Lower leg skin (tissue), 4 donors: ENCODE results near the gene HS6ST3. TPM values are rescaled to one million over a fixed set of nuclear protein-coding genes. Genes with fewer than 3 reads are reported as not detected.

Experiments
- DNase-seq, 2 donors: peaks; one replicate each; pipeline ENCODE4 v3.0.0-alpha.2; 2019; ENCODE audit warnings: low spot score in 2 of 2
- H3K4me3 ChIP-seq: fragments of 200-600 bp; sonication (generic); 2 replicates; pipeline ENCODE4 v1.5.1; 2017; ENCODE audit warnings: mild to moderate bottlenecking, low read depth; ENCODE audit not compliant: poor library complexity, severe bottlenecking
- CTCF ChIP-seq, 3 donors: fragments of 450-650 bp; IDR thresholded peaks; one replicate each; pipeline ENCODE4 v1.5.1; 2016; ENCODE audit warnings: antibody characterized with exemption in 3 of 3, mild to moderate bottlenecking in 3 of 3, moderate library complexity in 2 of 3
- POLR2A ChIP-seq, 2 donors: fragments of 450-650 bp; IDR thresholded peaks; one replicate each; pipeline ENCODE4 v1.6.1; 2016 to 2017; ENCODE audit warnings: antibody characterized with exemption in 2 of 2, mild to moderate bottlenecking in 1 of 2, moderate library complexity in 1 of 2
- WGBS, 2 donors: methylation state at CpG; one replicate each; pipeline ENCODE4 v1.1.5; 2018; 5-methylcytosine and 5-hydroxymethylcytosine counted together
- intact Hi-C: fragments of 100-400 bp; cut with DNase I; formaldehyde crosslinking; loops from one replicate; pipeline ENCODE4 v1.15.0; 2023; ENCODE audit warnings: low total_unique reads
- total RNA-seq, 4 donors: library from RNA; depleted of rRNA; stranded (reverse); fragments of >200 nt; gene quantifications; one replicate each; pipeline ENCODE4 v1.1.0, GENCODE V29; 2016

Gene HS6ST3
- total RNA-seq, 4 donors from 2014 or later: 0.72 to 1.5 (median 0.87) TPM

DNA sequence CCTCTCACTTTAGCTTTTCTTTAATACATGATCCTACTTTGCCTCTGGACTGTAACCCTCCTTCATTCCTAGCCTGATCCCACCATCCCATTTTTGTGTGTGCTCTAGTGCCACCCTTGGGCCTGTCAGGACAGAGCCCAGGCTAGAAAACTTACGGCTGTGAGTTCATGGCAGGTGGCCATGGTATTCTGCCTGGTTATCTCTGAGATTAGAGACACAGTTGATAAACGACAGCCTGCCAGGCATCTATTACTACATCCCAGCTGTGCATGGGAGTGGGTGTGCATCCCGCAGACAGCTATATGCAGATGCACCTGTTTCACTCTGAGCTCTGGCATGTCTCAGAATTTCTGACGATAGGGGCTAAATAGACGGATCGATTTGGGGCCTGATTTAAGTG lies 110.9 kb downstream of the HS6ST3 start:
- TF ChIP-seq POLR2A (IDR thresholded peaks at IDR 0.05) (no peak), CTCF (IDR thresholded peaks at IDR 0.05) (no peak)
- no peak overlapping the region for H3K4me3 ChIP-seq
- 64 to 69% methylated on average over 6 of the region's 6 CpGs for WGBS, 2 donors
- intact Hi-C loops: no loop called here
- no peak for DNase-seq

DNA sequence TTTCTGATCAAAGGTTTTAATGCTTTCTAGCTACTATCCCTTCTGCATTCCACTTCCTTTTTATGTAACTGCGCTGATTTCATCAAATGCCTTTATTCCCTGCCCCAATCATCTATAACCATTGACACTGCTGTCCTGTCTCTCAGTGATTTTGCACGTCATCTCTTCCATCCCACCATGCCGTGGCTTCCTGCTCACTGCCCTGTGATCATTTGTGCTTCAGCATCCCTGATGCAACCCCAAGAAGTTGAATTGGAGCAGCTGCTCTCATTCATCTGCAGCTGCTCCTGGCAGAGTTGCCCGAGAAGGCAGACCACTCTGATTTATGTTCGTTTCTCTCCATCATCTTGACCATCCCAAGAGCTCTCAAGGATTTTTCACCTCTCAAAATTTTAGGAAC lies 112.4 kb downstream of the HS6ST3 start:
- DNase-seq: no peak
- WGBS, 2 donors: 86 to 88% methylated on average over 5 of the region's 5 CpGs
- no peak overlapping the region for H3K4me3 ChIP-seq
- TF ChIP-seq POLR2A (IDR thresholded peaks at IDR 0.05) (no peak), CTCF (IDR thresholded peaks at IDR 0.05) (no peak)
- intact Hi-C loops: no loop called here

- 68 to 75% methylated on average over 2 of the region's 2 CpGs for WGBS, 2 donors
- no peak overlapping the region for H3K4me3 ChIP-seq
- TF ChIP-seq CTCF (IDR thresholded peaks at IDR 0.05) (no peak), POLR2A (IDR thresholded peaks at IDR 0.05) (no peak)
- no peak for DNase-seq
- intact Hi-C loops: no loop called here
Observed at GRCh38 chr13:96203471-96203870, 113.6 kb downstream of the HS6ST3 start.

GRCh38 chr13:96214824-96215445 lies 125.0 kb downstream of the HS6ST3 start:
- intact Hi-C loops: no loop called here
- 73 to 81% methylated on average over 11 of the region's 11 CpGs for WGBS, 2 donors
- no peak overlapping the region for H3K4me3 ChIP-seq
- TF ChIP-seq CTCF (IDR thresholded peaks at IDR 0.05) (no peak), POLR2A (IDR thresholded peaks at IDR 0.05) (no peak)
- DNase-seq: no peak

- no peak for TF ChIP-seq CTCF (IDR thresholded peaks at IDR 0.05)
- TF ChIP-seq POLR2A (IDR thresholded peaks at IDR 0.05): no peak
- intact Hi-C loops: no loop called here
- DNase-seq: no peak
- WGBS, 2 donors: 75 to 78% methylated on average over 6 of the region's 6 CpGs
- no peak overlapping the region for H3K4me3 ChIP-seq
Observed at GRCh38 chr13:96216543-96216942, 126.6 kb downstream of the HS6ST3 start.

DNA sequence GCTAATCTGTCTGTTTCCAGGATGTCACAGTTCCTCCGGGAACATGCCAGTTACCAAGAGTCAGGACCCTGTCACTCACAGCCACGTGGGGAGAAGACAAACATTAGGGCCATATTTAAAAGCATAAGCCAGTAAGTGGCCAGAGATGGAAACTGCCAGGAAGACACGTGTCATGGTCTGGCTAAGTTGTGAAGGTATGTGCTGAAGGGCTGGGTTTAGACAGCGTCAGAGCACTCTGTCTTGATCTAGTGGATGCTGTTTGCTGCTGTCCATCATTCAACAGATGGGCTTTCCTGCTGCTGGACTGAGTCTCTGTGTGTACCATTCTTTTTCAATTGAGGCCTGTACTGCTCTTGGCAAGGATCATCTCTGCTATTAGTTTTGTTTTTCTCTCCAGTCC lies 128.6 kb downstream of the HS6ST3 start:
- no peak for DNase-seq
- H3K4me3 ChIP-seq: no peak overlapping the region
- TF ChIP-seq POLR2A (IDR thresholded peaks at IDR 0.05) (no peak), CTCF (IDR thresholded peaks at IDR 0.05) (no peak)
- intact Hi-C loops: no loop called here
- WGBS, 2 donors: 49 to 62% methylated on average over 4 of the region's 4 CpGs
